NT2/D1 (cell line): ENCODE data around the gene AMPD3.

Experiments used
- SUZ12 ChIP-seq: IDR thresholded peaks from 2 replicates; pipeline ENCODE4 v1.6.1; 2011; ENCODE audit not compliant: insufficient read length, insufficient read depth; ENCODE audit errors: extremely low read depth
- YY1 ChIP-seq: IDR thresholded peaks from 2 replicates; pipeline ENCODE4 v1.6.1; 2011; ENCODE audit not compliant: insufficient read length, insufficient read depth
- ZNF274 ChIP-seq: IDR thresholded peaks from 2 replicates; pipeline ENCODE4 v1.6.1; 2011; ENCODE audit warnings: mild to moderate bottlenecking, low read depth, low read length

- TF ChIP-seq ZNF274: no peak
- TF ChIP-seq YY1: no peak
- TF ChIP-seq SUZ12: no peak
Observed at GRCh38 chr11:10533323-10533722, 78.3 kb downstream of the AMPD3 start.
